Sigmoid colon (tissue), 7 donors: Measurements from ENCODE around the gene MYO1F. TPM values are rescaled to one million over a fixed set of nuclear protein-coding genes. Genes with fewer than 3 reads are reported as not detected.
A peak's percentile ranks its signal among the peaks of the same experiment; 100 is the strongest.

Source experiments
- DNase-seq: peaks from one replicate; pipeline ENCODE4 v3.0.0-alpha.2; 2019
- H3K27ac ChIP-seq, 4 donors: fragments of 200-600 bp; sonication (generic); one replicate each; pipeline ENCODE4 v1.5.1; 2016 to 2019; ENCODE audit warnings: mild to moderate bottlenecking in 1 of 4
- H3K27me3 ChIP-seq, 3 donors: fragments of 200-600 bp; sonication (generic); one replicate each; pipeline ENCODE4 v1.5.1; 2019; ENCODE audit warnings: mild to moderate bottlenecking in 1 of 3
- H3K36me3 ChIP-seq, 4 donors: fragments of 200-600 bp; sonication (generic); one replicate each; pipeline ENCODE4 v1.5.1; 2016 to 2019
- H3K4me1 ChIP-seq, 4 donors: fragments of 200-600 bp; sonication (generic); one replicate each; pipeline ENCODE4 v1.5.1; 2017 to 2019
- H3K4me3 ChIP-seq, 4 donors: fragments of 200-600 bp; sonication (generic); one replicate each; pipeline ENCODE4 v1.5.1; 2017 to 2019; ENCODE audit warnings: mild to moderate bottlenecking in 2 of 4, moderate library complexity in 1 of 4
- H3K9me3 ChIP-seq, 4 donors: fragments of 200-600 bp in 3 of 4; sonication (generic) in 3 of 4; one replicate each; pipeline versions ENCODE4 v1.5.1 to v1.6.1; 2013 to 2019
- CTCF ChIP-seq, 4 experiments: fragments of 450-650 bp in 3 of 4; fragments of 200-600 bp in 1 of 4; IDR thresholded peaks; one replicate each; pipeline ENCODE4 v1.5.1; 2016 to 2019; ENCODE audit warnings: antibody characterized with exemption in 4 of 4, mild to moderate bottlenecking in 3 of 4, moderate library complexity in 2 of 4
- EP300 ChIP-seq, 4 donors: sonication (generic); formaldehyde crosslinking; IDR thresholded peaks; one replicate each; pipeline ENCODE4 v1.6.1; 2017; ENCODE audit warnings: antibody characterized with exemption in 4 of 4
- POLR2A ChIP-seq, 2 donors: fragments of 450-650 bp; IDR thresholded peaks; one replicate each; pipeline ENCODE4 v1.6.1; 2016; ENCODE audit warnings: antibody characterized with exemption in 2 of 2, mild to moderate bottlenecking in 2 of 2, moderate library complexity in 2 of 2
- POLR2AphosphoS5 ChIP-seq, 4 donors: sonication (generic); formaldehyde crosslinking; IDR thresholded peaks; one replicate each; pipeline ENCODE4 v1.6.1; 2017; ENCODE audit warnings: antibody characterized with exemption in 4 of 4
- WGBS, 2 donors: extraction: QIAGEN DNeasy Blood & Tissue Kit; methylation state at CpG; one replicate each; pipeline ENCODE4 v1.1.7; 2013; 5-methylcytosine and 5-hydroxymethylcytosine counted together
- intact Hi-C: fragments of 100-400 bp; cut with DNase I; formaldehyde crosslinking; loops from one replicate; pipeline ENCODE4 v1.15.1; 2023
- polyA plus RNA-seq, 3 donors: library from polyadenylated mRNA; stranded (reverse); fragments of 200-250 nt; gene quantifications; one replicate each; pipeline ENCODE4 v1.2.3, GENCODE V29; 2013
- total RNA-seq, 4 donors: library from RNA; depleted of rRNA; stranded (reverse); fragments of >200 nt; gene quantifications; one replicate each; pipeline ENCODE4 v1.1.0, GENCODE V29; 2016
- donor health status: healthy with polysubstance abuse.
- donor health status: Bipolar disorder and iron deficiency.
- donor health status: healthy.

The MYO1F gene
- total and polyA plus RNA-seq, 7 donors = 6.6 to 19.4 (median 10.2) TPM

GRCh38 chr19:8490395-8490760 is 86.9 kb downstream of the MYO1F start:
- Histone ChIP-seq H3K4me3 (no peak overlapping the region), H3K36me3 (peaks cover 24 to 50% (median 31%) of the 10 kb centered on the region in 4 donors), H3K27me3 (no peaks in the 10 kb centered on the region), H3K4me1 (no peaks in the 10 kb centered on the region), H3K27ac (no peak overlapping the region), H3K9me3 (no peaks in the 10 kb centered on the region)
- DNase-seq = no peak
- intact Hi-C loops = no loop called here
- WGBS, 2 donors = 92 to 93% methylated on average over 24 of the region's 24 CpGs
- TF ChIP-seq CTCF (IDR thresholded peaks at IDR 0.05) (no peak), EP300 (IDR thresholded peaks at IDR 0.05) (no peak), POLR2A (IDR thresholded peaks at IDR 0.05) (no peak), POLR2AphosphoS5 (IDR thresholded peaks at IDR 0.05) (no peak)

GRCh38 chr19:8489561-8490394 is 87.5 kb downstream of the MYO1F start:
- no peak overlapping the region for H3K27ac ChIP-seq
- no peak for DNase-seq
- H3K4me1 ChIP-seq = no peaks in the 10 kb centered on the region
- no peak overlapping the region for H3K4me3 ChIP-seq
- no peaks in the 10 kb centered on the region for H3K9me3 ChIP-seq
- peaks cover 28 to 56% (median 35%) of the 10 kb centered on the region in 4 donors for H3K36me3 ChIP-seq
- H3K27me3 ChIP-seq = no peaks in the 10 kb centered on the region
- no peak for TF ChIP-seq POLR2AphosphoS5 (IDR thresholded peaks at IDR 0.05)
- no peak for TF ChIP-seq EP300 (IDR thresholded peaks at IDR 0.05)
- no peak for TF ChIP-seq POLR2A (IDR thresholded peaks at IDR 0.05)
- TF ChIP-seq CTCF (IDR thresholded peaks at IDR 0.05) = no peak
- 87 to 92% methylated on average over 25 of the region's 25 CpGs for WGBS, 2 donors
- intact Hi-C loops = no loop called here

- DNase-seq = no peak
- no peak overlapping the region for H3K27ac ChIP-seq
- peaks cover 28 to 71% (median 39%) of the 10 kb centered on the region in 4 donors for H3K36me3 ChIP-seq
- intact Hi-C loops = no loop called here
- peaks cover 0 to 5% (median under 1%) of the 10 kb centered on the region in 4 donors for H3K4me1 ChIP-seq
- WGBS, 2 donors = 78 to 84% methylated on average over 15 of the region's 15 CpGs
- H3K9me3 ChIP-seq = no peaks in the 10 kb centered on the region
- TF ChIP-seq EP300 (IDR thresholded peaks at IDR 0.05) (no peak), POLR2A (IDR thresholded peaks at IDR 0.05) (no peak), CTCF (IDR thresholded peaks at IDR 0.05) (no peak)
- no peak overlapping the region for H3K4me3 ChIP-seq
- no peaks in the 10 kb centered on the region for H3K27me3 ChIP-seq
Measured at GRCh38 chr19:8488365-8488764, 88.9 kb downstream of the MYO1F start.

GRCh38 chr19:8487137-8487851 is 89.9 kb downstream of the MYO1F start:
- TF ChIP-seq CTCF (IDR thresholded peaks at IDR 0.05) = no peak
- no peak for TF ChIP-seq POLR2A (IDR thresholded peaks at IDR 0.05)
- TF ChIP-seq POLR2AphosphoS5 (IDR thresholded peaks at IDR 0.05) = no peak
- no peak for TF ChIP-seq EP300 (IDR thresholded peaks at IDR 0.05)
- peak overlapping the region in 3 of 4 donors; percentile 4 to 31 (median 12) for H3K27ac ChIP-seq
- H3K4me3 ChIP-seq = no peak overlapping the region
- no peak for DNase-seq
- H3K27me3 ChIP-seq = no peaks in the 10 kb centered on the region
- H3K4me1 ChIP-seq = peaks cover 0 to 5% (median 2%) of the 10 kb centered on the region in 4 donors
- WGBS, 2 donors = 52 to 78% methylated on average over 13 of the region's 13 CpGs
- intact Hi-C loops = no loop called here
- H3K36me3 ChIP-seq = peaks cover 28 to 81% (median 42%) of the 10 kb centered on the region in 4 donors
- no peaks in the 10 kb centered on the region for H3K9me3 ChIP-seq
